Brain pericyte (primary cell): ENCODE measurements around the gene PNCK.

Experiments
- DNase-seq: peaks from one replicate; pipeline ENCODE4 v3.0.0-alpha.2; 2012; ENCODE audit warnings: low read depth, low spot score

The PNCK gene

DNA sequence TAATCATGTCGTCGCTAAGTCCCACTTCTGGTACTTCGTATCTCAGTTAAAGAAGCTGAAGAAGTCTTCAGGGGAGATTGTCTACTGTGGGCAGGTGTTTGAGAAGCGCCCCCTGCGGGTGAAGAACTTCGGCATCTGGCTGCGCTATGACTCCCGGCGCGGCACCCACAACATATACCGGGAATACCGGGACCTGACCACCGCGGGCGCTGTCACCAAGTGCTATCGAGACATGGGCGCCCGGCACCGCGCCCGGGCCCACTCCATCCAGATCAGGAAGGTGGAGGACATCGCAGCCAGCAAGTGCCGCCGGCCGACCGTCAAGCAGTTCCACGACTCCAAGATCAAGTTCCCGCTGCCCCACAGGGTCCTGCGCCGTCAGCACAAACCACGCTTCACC is 11.3 kb downstream of the PNCK start:
- no peak for DNase-seq

DNA sequence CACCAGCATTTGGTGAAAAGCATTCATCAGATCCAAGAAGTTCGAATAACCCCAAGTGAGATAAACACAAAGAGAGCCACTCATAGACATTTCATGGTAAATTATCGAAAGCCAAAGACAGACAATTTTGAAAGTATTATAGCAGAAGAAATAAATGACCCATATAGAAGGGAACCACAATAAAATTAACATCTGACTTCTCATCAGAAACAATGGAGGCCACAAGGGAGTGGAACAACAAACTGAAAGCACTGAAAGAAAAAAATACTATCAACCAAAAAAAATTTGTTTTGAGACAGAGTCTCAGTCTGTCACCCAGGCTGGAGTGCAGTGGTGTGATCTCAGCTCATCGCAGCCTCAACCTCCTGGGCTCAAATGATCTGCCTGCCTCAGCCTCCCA is 14.3 kb downstream of the PNCK start:
- DNase-seq: no peak

DNA sequence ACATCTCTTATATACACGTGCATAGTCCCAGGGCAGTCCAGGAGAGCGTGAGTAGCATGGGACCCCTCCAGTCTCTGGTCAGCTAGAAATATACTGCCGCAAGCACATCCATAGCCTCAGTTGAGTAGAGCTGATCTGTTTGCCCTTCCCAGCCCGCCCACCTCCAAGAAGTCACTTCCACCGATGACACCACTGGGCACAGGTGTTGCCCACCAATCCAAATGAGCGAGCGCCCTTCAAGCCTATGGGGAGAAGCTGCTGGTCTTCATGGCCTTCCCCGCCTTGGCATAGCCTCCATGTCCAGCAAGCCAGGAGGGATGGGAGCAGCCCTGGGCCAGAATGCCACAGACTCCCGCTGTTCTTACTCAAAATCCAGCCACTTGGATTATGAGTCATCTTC is 16.5 kb downstream of the PNCK start:
- no peak for DNase-seq

DNA sequence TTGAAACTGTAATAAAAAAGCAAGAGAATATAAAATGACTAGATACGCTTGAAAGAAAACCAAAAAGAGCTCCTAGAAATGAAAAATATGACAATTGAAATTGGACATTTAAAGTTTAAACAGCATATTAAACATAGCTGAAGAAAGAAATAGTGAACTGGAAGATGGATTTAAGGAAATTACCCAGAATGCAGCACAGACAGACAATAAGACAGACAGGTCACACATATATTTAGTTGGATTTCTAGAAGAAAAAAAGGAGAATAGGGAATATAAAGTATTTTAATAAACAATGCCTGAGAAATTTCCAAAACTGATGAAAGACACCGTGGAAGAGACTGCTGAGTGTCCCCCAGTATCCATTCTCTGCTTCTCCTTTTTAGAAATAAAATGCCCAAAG is 20.1 kb downstream of the PNCK start:
- no peak for DNase-seq

DNA sequence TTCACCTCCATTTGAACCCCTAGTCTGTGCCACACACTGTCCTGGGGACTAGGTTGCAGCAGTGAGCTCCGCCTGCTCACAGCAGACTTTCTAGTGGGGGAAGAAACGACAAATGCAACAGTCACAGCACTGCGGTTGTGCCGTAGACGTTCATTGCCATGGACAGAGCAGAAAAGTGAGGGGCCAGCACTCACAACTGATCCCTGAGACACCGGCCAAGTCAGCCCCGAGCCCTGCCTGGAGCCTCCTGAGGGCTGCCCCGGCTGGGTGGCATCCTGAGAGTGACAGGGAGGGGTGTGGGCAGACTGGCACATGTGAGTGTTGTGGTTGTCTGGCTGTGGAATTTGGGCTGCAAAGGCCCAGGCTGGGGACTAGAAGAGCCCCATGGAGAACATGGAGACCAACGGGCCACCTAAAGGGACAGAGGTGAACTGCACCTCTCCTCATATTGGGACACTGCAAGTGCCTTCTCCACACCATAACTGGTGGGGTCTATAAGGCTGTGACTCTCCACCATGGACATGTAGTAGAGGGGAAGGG is 22.0 kb downstream of the PNCK start:
- DNase-seq: no peak

DNA sequence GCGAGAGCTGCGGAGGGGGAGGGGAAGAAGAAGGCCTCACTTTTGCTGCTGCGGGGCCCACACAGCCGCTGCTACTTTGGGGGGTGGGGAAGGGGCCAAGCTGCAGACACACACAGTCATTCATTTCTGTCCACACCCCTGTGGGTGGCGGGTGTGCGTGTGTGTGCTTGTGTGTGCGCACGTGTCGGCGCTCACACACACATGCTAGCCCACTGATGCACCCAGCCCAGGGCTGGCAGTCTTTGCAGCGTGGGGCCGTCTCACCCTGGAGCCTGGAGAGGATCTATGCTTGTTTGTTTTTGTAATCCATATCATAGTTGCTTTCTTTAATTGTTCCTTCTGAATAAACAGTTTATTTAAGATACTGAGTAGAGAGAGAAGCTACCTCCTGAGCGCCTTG is 22.7 kb downstream of the PNCK start:
- no peak for DNase-seq

DNA sequence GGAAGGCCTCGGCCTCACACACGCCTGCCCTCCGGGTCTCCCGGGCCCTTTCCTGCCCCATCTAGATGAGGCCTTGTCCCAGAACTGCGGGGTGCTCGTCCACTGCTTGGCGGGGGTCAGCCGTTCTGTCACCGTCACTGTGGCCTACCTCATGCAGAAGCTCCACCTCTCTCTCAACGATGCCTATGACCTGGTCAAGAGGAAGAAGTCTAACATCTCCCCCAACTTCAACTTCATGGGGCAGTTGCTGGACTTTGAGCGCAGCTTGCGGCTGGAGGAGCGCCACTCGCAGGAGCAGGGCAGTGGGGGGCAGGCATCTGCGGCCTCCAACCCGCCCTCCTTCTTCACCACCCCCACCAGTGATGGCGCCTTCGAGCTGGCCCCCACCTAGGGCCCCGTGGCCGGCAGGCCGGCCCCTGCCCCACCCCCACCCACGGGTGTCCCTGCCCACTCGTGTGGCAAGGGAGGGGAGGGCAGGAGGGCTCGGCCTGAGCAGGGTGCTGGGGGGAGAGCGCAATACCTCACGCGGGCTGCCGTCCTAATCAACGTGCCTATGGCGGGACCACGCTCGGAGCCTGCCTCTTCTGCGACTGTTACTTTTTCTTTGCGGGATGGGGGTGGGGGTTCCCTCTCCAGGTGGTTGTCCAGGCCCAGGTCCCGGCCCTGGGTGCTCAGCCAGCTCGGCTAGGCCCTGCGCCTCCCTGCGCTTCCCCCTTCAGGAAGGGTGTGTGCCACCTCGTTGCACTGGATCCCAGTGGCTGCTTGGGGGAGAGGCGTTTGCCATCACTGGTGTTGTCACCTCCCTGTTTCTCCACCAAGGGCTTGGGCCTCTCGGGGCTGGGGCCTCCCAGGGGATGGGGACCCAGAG is 23.5 kb downstream of the PNCK start:
- DNase-seq: no peak

DNA sequence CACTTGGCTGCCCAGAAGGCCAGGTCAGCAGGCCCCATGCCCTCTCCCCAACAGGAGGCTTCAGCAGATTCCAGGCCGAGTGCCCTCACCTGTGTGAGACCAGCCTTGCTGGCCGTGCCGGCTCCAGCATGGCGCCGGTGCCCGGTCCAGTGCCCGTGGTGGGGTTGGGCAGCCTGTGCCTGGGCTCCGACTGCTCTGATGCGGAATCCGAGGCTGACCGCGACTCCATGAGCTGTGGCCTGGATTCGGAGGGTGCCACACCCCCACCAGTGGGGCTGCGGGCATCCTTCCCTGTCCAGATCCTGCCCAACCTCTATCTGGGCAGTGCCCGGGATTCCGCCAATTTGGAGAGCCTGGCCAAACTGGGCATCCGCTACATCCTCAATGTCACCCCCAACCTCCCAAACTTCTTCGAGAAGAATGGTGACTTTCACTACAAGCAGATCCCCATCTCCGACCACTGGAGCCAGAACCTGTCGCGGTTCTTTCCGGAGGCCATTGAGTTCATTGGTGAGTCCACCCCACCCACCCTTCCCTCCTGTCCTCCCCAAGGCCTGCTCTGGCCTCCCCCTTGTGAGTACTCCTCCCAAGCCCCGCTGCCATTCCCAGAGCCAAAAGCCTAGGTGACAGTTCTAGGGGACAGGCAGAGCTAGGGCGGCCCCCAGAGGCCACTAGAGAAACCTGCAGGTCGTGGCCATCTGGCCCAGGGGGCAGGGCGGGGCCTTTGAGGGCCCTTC is 24.3 kb downstream of the PNCK start:
- DNase-seq: no peak

DNA sequence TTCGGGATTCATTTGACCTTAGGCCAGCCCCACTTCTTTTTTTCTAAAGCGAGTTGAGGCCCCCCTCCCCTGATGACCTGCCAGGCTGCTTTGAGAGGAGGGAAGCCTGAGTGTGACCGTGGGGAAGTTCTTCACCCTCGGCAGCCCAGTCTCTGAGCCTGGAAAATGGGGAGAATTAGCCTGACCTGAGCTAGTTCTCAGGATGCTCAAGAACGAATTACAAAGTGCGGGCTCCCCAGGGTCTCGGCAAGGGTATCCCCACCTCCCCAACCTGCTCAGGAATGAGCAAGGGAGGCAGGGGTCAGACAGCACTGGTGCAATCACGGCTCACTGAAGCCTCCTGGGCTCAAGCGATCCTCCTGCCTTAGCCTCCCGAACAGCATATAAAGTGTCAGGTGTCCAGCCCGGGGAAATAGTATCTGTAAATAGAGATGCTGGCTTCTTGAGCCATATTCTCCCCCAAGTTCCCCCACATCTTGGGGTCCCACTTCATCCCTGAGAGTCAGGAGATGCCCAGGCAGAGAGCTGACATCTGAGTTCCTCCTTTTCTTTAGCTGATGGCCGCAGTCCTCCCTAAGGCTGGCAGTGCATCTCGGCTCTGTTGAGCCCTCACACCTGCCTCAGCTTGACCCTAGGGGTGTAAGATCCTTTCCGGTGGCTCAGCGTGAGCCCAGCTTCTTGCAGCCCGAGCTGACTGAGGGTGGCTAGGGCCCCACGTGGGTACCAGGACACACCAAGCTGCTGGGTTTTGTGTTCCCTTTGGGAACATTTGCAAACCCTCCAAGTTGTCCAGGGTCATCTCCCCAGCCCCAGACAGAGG is 25.0 kb downstream of the PNCK start:
- DNase-seq: no peak

DNA sequence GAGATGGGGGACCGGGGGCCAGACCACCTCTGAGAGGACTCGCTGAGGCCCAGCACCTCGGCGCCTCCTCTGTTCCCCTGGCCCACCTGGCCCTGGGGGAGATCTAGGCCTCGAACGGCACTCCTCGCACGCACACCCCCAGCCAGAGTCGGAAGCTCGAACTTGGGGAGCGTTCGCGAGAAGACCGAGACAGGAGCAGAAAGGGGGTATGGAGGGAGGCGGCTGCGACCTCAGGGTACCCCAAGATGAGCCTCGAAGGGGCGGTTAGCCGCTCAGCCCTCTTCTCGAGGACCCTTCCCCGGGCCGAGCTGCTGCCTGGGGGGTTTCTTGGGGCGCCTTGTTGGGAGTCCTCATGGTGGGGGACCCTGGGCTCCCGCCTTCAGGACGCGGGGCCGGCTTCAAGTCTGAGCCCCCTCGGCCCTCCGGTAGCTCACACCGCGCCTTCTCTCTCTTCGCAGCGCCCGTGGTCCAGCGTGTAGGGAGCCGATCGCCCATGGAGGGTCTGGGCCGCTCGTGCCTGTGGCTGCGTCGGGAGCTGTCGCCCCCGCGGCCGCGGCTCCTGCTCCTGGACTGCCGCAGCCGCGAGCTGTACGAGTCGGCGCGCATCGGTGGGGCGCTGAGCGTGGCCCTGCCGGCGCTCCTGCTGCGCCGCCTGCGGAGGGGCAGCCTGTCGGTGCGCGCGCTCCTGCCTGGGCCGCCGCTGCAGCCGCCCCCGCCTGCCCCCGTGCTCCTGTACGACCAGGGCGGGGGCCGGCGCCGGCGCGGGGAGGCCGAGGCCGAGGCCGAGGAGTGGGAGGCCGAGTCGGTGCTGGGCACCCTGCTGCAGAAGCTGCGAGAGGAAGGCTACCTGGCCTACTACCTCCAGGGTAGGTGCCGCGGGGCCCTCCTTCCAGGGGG is 25.9 kb downstream of the PNCK start:
- no peak for DNase-seq

DNA sequence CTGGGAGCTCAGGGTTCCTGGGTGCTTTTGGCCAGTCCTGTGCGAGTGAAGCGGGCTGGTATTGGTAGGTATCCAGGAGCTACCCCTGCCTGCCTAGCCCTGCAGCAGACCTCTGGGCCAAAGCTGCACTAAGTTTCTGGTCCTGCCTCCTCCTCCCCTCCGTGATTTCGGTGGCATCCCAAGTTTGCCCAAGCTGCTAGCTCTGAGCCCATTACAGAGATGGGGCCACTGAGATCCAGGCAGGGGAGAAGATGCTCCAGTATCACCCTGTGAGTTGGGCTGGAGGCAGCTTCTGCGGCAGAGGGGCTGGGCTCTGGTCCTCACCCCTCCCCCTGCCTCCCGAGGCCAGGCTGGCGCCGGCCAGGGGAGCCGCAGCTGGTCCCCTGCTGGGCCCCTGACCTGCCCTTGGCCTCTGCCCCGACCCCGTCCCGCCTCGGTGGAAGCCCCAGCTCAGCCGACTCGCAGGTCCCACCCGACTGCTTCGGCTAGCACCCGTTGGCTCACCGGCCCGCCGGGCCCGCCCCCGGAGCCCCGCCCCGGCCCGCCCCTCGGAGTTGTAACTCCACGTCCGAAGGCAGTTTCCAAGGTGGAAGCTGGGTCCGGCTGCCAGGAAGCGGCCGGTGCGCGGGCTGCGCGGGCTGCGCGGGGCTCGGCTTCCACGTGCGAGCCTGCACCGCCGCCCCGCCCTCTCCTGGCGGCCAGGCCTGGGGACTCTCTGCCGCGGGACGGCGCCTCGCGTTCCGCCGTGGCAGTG is 26.8 kb downstream of the PNCK start, which contains the start of gene DUSP9:
Gene DUSP9 (plus strand): TSS at position 584 of the 754 bp plus-strand sequence. CDS start 751 bp downstream, outside the sequence.
- DNase-seq: no peak

DNA sequence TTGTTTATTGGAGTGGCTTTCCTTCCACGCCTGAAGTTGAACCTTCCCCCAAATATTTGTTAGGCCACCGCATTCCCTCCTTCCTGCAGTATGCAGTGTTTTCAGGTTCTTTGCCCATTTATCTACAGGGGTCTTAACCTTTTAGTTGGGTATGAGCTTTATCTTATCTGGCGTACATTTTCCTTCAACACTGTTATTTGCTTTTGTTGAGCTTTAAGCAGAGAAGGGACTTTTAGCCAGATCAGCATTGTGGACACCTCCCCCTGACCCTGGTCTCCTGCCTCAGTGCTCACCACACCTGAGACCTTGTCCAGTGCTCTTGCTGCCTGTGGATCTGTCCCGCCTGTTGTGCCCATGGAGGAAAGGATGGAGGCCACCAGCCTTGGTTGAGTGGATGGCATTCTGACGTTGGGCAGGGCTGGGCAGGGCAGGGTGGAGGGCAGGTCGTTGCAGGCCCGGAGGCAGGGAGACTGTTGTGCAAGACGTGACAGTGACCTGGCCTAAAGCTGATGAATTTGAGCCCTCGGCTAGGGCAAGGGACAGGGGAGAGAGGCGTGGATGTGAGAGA is 27.6 kb downstream of the PNCK start:
- no peak for DNase-seq

DNA sequence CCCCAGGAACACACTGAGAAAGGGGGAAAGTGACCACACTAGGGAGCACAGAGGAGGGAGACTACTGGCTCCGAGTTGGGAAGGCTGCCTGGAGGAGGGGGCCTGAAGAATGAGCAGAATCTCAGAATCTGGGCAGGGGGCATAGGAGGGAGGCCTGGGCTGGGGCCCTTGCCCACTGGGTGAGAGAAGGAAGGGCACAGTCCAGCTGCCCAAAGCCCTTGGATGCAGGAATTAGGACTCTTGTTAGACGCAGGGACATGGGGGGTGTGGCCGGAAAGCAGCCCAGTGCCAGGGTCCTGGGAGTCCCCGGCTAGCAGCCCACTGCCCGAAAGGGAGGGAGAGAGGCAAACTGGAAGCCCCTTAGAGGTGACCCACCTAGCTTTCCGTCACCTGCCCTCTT is 28.5 kb downstream of the PNCK start:
- DNase-seq: no peak

DNA sequence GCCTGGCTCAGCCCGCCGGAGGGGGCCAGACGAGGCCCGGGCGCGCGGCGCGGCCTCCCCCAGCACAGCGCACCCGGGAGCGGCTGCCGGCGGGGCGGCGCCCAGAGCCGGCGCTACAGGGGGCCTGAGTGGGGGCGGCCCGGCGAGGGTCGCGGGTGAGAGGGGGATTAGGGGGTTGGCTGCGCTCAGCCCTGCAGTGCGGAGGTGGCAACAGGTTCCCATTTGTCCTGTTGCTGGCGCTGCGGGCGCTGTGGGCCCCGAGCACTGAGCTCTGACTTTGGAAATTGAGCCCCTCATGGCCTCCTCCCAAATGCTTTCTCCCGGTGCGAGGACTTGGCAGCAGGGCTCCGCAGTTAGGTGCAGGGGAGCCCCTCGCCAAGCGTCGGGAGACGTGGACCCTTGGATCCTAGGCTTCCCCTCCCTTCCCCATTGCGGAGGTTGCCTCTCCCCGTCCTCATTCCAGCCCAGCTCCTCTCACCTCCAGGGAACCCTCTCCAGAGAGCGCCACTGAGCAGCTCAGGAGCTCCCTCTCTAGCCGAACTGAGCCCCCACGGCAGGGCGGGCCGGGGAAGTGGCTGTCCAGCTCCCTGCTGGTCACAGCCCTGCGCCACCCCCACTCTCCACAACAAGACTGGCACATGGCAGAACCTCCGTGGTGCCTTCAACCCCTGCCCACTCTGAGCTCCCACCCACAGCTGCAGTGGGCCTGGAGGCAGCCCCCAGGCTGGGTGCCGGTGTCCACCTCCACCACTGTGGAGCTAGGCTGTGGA is 29.1 kb downstream of the PNCK start:
- DNase-seq: no peak

DNA sequence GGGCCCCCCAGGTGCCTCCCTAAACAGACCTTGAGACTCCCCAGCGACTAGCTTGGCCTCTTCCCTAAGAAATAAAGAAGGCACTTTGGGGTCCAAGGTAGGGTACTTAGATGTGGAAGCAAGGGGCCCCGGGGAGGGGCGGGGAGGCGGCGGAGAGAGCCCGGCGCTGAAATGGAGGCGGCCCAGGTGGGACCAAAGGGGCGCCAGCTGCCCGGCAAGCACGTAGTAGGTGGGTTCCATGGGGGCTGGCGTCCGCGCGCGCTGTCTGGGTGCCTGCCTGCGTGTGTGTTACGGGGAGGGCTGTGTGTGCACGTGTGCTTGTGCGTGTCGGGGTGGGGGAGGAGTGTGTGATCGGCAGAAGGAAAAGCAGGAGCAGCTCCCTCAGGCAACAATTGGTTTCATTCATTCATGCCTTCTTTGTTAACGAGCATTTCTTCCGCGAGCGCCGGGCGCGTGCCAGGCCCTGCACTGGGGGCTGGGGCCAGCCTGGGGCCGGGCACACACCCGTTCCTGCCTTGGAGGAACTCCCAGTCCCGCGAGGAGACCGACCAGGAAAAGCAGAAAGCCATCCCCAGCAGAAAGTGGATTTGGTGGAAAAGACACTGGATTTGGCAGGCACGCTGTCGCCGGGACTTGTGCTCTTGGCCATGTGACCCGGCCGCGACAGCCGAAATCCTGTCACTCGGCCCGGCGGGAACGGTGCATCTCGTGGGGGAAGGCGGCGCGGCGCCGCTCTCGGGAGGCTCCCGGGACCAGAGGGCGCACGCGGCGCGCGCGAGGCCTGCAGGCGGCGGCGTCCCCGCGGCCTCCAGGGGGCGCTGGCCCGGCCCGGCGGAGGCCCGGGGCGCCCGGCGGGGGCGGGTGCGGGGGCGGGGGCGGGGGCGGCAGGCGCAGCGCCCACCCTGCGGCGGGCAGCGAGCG is 29.9 kb downstream of the PNCK start:
- no peak for DNase-seq

DNA sequence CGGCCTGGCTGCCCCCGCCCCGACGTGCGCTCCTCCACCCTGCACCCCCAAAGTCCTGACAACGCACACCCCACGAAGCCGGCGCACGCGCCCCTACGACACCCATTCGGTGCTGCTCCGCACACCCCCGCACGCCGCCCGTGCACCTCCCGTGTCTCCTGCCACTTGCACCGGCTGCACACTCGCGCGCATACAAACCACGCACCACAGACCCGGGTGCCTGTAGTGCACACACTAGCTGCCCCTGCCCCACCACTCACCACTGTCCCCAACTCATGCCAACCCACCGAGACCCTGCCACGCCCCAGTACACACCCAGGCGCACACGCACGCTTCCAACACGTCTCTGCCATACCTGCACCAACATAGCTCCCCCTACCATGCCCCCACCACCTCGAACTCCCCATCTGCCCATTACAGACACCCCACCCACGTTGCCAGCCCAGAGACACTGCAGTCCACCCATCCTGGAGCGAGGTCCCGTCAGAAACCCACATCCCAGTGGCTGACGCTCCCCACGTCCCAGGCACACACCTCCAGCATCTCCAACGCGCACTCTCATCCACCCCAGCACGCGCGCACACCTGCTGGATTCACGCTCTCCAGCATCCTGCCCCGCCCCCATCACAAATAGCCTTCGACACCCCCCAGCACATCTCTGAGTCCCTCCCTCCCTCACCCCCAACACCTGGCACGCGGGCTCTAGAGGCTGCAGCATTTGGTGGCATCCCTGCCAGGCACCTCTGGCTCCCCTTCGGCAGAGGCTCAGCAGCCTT is 30.8 kb downstream of the PNCK start:
- no peak for DNase-seq

DNA sequence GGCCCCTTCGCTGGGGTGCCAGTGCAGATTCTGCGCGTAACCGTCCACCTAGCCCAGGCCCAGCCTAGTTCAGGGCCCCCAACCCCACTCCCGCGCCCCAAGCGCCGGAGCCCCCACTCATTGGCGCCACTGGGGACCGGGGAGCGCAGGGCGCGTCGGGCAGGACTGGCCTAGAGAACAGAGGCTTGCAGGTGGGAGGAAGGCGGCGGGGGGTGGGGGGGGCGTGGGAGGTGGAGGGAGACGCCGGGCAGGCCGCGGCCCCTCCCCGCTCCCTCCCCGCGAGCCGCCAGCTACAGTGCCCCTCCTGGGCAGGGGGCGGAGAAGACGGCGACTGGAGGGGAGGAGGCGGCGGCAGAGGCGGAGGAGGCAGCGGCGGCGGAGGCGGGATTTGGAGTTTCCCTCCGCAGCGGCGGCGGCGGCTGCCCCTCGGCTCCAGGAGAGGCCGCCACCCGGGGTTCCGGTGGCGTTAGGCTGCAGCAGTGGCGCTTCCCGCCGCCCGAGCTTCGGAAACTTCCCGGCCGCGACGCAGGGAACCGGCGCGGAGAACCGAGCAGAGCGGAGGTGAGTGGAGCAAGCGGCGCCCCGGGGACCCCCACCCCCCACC is 31.5 kb downstream of the PNCK start:
- no peak for DNase-seq
